B cell (primary cell): Measurements from ENCODE around the gene C2CD4C. TPM values are rescaled to one million over a fixed set of nuclear protein-coding genes. Genes with fewer than 3 reads are reported as not detected.

Experiments
- ATAC-seq: fragments of 200-7000 bp; cut with Tn5 transposase; one replicate; pipeline ENCODE4 v1.10.0; 2021; ENCODE audit warnings: low read depth, mild to moderate bottlenecking, moderate number of reproducible peaks, moderate library complexity
- CTCF ChIA-PET: fragments of 350-600 bp; sonication (Branson Sonifier 250); formaldehyde crosslinking; loops from one replicate; lab custom pipeline; 2021; ENCODE audit warnings: antibody characterized with exemption, inconsistent platforms; lab: Charles Lee
- POLR2A ChIA-PET: fragments of 350-600 bp; sonication (Branson Sonifier 250); formaldehyde crosslinking; loops from one replicate; lab custom pipeline; 2021; ENCODE audit warnings: antibody characterized with exemption; lab: Charles Lee
- DNase-seq: peaks from one replicate; pipeline ENCODE4 v3.0.0; 2013
- H2AFZ ChIP-seq: 2 replicates; pipeline ENCODE4 v1.6.1; 2012; ENCODE audit warnings: mild to moderate bottlenecking, low read depth, low read length; ENCODE audit not compliant: insufficient read depth, poor library complexity, severe bottlenecking
- H3K27ac ChIP-seq, 2 donors: 1 replicate in 1 of 2; 2 replicates in 1 of 2; pipeline ENCODE4 v1.5.1; 2012 to 2013; ENCODE audit warnings: low read length in 2 of 2, mild to moderate bottlenecking in 2 of 2, moderate library complexity in 1 of 2
- H3K27me3 ChIP-seq, 4 experiments: fragments of 200-600 bp in 1 of 4; sonication (generic) in 1 of 4; replicated peaks in 1 of 4; 1 replicate in 2 of 4; 2 replicates in 2 of 4; pipeline versions ENCODE4 v1.6.1 to v1.7.0; 2013 to 2016; ENCODE audit warnings: low read length in 3 of 4, mild to moderate bottlenecking in 2 of 4, mixed read lengths in 1 of 4, moderate library complexity in 1 of 4; ENCODE audit not compliant: insufficient read depth in 4 of 4, control insufficient read depth in 3 of 4; ENCODE audit errors: control extremely low read depth in 1 of 4
- H3K36me3 ChIP-seq, 2 experiments: replicated peaks in 1 of 2; 1 replicate in 1 of 2; 2 replicates in 1 of 2; pipeline versions ENCODE4 v1.6.1 to v1.7.1; 2013; ENCODE audit warnings: low read length in 1 of 2; ENCODE audit not compliant: insufficient read depth in 2 of 2, control insufficient read depth in 1 of 2; ENCODE audit errors: control extremely low read depth in 1 of 2, extremely low read depth in 1 of 2
- H3K4me1 ChIP-seq, 2 donors: fragments of 200-600 bp in 1 of 2; sonication (generic) in 1 of 2; 1 replicate in 1 of 2; 2 replicates in 1 of 2; pipeline versions ENCODE4 v1.5.1 to v1.6.1; 2013 to 2017; ENCODE audit warnings: low read length in 2 of 2; ENCODE audit not compliant: control insufficient read depth in 2 of 2, insufficient read depth in 2 of 2
- H3K4me2 ChIP-seq: replicated peaks from 2 replicates; pipeline ENCODE3; 2012; ENCODE audit warnings: mild to moderate bottlenecking, low read depth, low read length; ENCODE audit not compliant: poor library complexity, severe bottlenecking
- H3K4me3 ChIP-seq, 5 experiments: fragments of 200-600 bp in 1 of 5; sonication (generic) in 1 of 5; 1 replicate in 3 of 5; 2 replicates in 2 of 5; pipeline versions ENCODE4 v1.5.1 to v1.7.0; 2011 to 2016; ENCODE audit warnings: low read length in 4 of 5, mild to moderate bottlenecking in 4 of 5, low read depth in 2 of 5, control low read depth in 1 of 5, moderate library complexity in 1 of 5; ENCODE audit not compliant: insufficient read depth in 1 of 5; ENCODE audit errors: control extremely low read depth in 1 of 5, extremely low read depth in 1 of 5
- H3K79me2 ChIP-seq: fragments of 200-600 bp; sonication (generic); one replicate; pipeline ENCODE4 v1.6.0; 2016; ENCODE audit warnings: low read length; ENCODE audit not compliant: control insufficient read depth, insufficient read depth
- H3K9ac ChIP-seq: fragments of 200-600 bp; sonication (generic); 2 replicates; pipeline ENCODE4 v1.6.1; 2017; ENCODE audit warnings: mild to moderate bottlenecking, low read length, moderate library complexity
- H3K9me3 ChIP-seq, 3 donors: one replicate each; pipeline versions ENCODE4 v1.6.1 to v1.7.1; 2013; ENCODE audit warnings: low read length in 2 of 3; ENCODE audit not compliant: control insufficient read depth in 2 of 3, insufficient read depth in 1 of 3; ENCODE audit errors: control extremely low read depth in 1 of 3
- H4K20me1 ChIP-seq: 2 replicates; pipeline ENCODE4 v1.6.0; 2012; ENCODE audit warnings: mild to moderate bottlenecking, low read length; ENCODE audit not compliant: insufficient read depth, control insufficient read depth, poor library complexity, severe bottlenecking
- H3K27ac Mint-ChIP-seq: one replicate; pipeline ENCODE4 v1.8.0; 2021; ENCODE audit warnings: mixed read lengths
- H3K27me3 Mint-ChIP-seq: one replicate; pipeline ENCODE4 v1.8.0; 2021; ENCODE audit warnings: mixed read lengths
- H3K4me1 Mint-ChIP-seq: one replicate; pipeline ENCODE4 v1.8.0; 2021; ENCODE audit warnings: mixed read lengths
- H3K4me3 Mint-ChIP-seq: one replicate; pipeline ENCODE4 v1.8.0; 2021; ENCODE audit warnings: mixed read lengths
- H3K9me3 Mint-ChIP-seq: one replicate; pipeline ENCODE4 v1.8.0; 2022; ENCODE audit warnings: mixed read lengths; ENCODE audit not compliant: insufficient read depth
- EZH2 ChIP-seq: IDR thresholded peaks from 2 replicates; pipeline ENCODE4 v1.6.1; 2012; ENCODE audit warnings: borderline replicate concordance, low read depth, mild to moderate bottlenecking, moderate library complexity, low read length; ENCODE audit not compliant: insufficient read depth, poor library complexity, severe bottlenecking
- WGBS: methylation state at CpG from one replicate; pipeline ENCODE4 v1.1.5; 2013; ENCODE audit warnings: missing lambda C conversion rate; ENCODE audit not compliant: insufficient coverage; 5-methylcytosine and 5-hydroxymethylcytosine counted together
- intact Hi-C: fragments of 100-400 bp; cut with micrococcal nuclease; formaldehyde crosslinking; loops from one replicate; pipeline ENCODE4 v1.10.0; 2022
- polyA plus RNA-seq: library from polyadenylated mRNA; depleted of rRNA; stranded (reverse); fragments of >200 nt; gene quantifications from 2 replicates; pipeline ENCODE4 v1.2.3, GENCODE V29; 2012
- total RNA-seq, 2 donors: library from RNA; stranded (reverse); fragments of 120-200 nt in 1 of 2; gene quantifications; 1 replicate in 1 of 2; 2 replicates in 1 of 2; pipeline versions ENCODE4 v1.2.3 to v1.2.4, GENCODE V29; 2013 to 2022
- TF ChIP-seq, protein P1 (sequence below): fragments of 200-600 bp; IDR thresholded peaks from one replicate; pipeline ENCODE4 v1.8.0; 2022; ENCODE audit warnings: antibody characterized with exemption, mild to moderate bottlenecking

C2CD4C gene
- total and polyA plus RNA-seq, 2 donors (not counting 1 experiment from before 2014, with no cell fraction given), result not detected

DNA sequence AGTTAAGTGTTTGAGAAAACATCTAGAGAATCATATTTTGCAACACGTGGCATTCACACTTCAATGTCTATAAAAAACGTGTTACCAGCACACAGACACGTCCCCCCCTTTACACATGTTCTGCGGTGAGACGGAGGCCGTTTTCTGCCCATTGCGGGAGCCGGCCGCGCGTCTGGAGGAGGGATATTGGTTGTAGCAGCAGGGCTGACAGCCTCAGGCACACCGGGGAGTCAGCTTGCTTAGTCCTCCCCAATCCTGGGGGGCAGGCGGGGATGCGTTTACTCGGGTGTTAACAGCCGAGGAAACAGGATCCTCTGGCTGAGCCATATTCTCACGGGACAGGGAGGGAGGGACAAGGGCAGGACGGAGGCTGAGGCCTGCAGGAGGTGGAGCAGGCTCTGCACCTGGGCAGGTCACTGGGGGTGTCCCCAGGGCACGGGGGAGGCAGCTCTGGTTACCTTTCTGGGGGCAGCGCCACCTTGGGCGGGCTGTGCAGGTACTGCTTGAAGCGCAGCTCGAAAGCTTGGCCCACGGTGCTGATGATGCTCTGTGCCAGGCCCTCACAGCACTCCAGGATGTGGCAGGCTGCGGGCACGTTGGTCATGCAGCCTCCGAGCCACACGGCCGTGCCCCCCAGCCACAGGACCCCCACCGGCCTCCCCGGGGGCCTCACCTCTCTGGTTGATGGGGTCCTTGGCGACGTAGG lies 26.9 kb upstream of the C2CD4C start:
- Histone ChIP-seq H3K36me3 (no peaks in the 10 kb centered on the region), H3K9me3 (peaks cover 0 to 12% (median 1%) of the 10 kb centered on the region in 3 donors), H3K27me3 (peaks cover 0 to 9% (median 1%) of the 10 kb centered on the region in 4 experiments), H3K79me2 (no peaks in the 10 kb centered on the region), H3K4me3 (no peak overlapping the region), H3K27ac (no peak overlapping the region), H3K4me1 (no peaks in the 10 kb centered on the region), H4K20me1 (no peaks in the 10 kb centered on the region), H2AFZ (no peak overlapping the region), H3K4me2 (no peak overlapping the region), H3K9ac (no peak overlapping the region)
- Mint-ChIP-seq H3K4me1 (no peaks in the 10 kb centered on the region), H3K9me3 (no peaks in the 10 kb centered on the region), H3K27me3 (peaks cover 19% of the 10 kb centered on the region), H3K27ac (no peak overlapping the region), H3K4me3 (no peak overlapping the region)
- ATAC-seq, result no peak
- ChIA-PET POLR2A (no interaction called here), CTCF (no interaction called here)
- TF ChIP-seq, protein P1, sequence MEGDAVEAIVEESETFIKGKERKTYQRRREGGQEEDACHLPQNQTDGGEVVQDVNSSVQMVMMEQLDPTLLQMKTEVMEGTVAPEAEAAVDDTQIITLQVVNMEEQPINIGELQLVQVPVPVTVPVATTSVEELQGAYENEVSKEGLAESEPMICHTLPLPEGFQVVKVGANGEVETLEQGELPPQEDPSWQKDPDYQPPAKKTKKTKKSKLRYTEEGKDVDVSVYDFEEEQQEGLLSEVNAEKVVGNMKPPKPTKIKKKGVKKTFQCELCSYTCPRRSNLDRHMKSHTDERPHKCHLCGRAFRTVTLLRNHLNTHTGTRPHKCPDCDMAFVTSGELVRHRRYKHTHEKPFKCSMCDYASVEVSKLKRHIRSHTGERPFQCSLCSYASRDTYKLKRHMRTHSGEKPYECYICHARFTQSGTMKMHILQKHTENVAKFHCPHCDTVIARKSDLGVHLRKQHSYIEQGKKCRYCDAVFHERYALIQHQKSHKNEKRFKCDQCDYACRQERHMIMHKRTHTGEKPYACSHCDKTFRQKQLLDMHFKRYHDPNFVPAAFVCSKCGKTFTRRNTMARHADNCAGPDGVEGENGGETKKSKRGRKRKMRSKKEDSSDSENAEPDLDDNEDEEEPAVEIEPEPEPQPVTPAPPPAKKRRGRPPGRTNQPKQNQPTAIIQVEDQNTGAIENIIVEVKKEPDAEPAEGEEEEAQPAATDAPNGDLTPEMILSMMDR, result no peak
- TF ChIP-seq EZH2, result no peak
- 87% methylated on average over 26 of the region's 33 CpGs for WGBS
- DNase-seq, result no peak
- intact Hi-C loops, result no loop called here

DNA sequence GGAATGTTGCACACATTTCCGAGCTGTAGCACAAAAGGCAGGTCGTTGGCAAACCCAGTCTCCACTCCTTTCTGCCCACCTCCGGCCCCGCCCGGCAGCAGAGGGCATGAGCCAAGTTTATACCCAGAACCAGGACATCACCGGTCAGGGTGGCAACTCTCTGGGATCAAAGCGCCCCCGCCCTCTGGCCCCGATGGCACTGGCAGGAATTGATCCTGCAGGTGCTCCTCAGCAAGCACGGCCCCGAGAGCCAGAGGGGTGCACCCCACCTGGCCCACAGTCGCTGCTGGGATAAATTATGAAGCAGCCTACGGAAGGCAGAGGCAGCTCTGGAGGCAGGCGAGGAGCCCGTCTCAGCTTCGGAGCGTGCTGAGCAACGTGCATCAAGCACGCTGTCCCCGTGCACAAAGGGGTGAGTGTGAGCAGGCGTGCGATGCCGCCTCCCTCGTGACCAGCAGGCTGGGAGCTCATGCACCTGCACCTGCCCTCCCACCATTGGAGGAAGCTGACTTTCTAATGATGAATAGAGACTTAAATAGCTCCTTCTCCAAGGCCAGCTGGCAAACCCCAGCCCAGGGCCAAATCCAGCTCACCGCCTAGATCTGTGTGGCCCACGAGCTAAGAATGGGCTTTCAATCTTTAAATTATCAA lies 26.2 kb upstream of the C2CD4C start:
- H3K4me3 Mint-ChIP-seq, result no peak overlapping the region
- 90% methylated on average over 16 of the region's 26 CpGs for WGBS
- no peaks in the 10 kb centered on the region for H3K4me1 Mint-ChIP-seq
- H3K4me3 ChIP-seq, result no peak overlapping the region
- no peak for DNase-seq
- TF ChIP-seq EZH2, result no peak
- TF ChIP-seq, protein P1, result no peak
- H3K36me3 ChIP-seq, result no peaks in the 10 kb centered on the region
- no peak overlapping the region for H3K27ac ChIP-seq
- ChIA-PET POLR2A (no interaction called here), CTCF (no interaction called here)
- no peak overlapping the region for H3K9ac ChIP-seq
- no peak overlapping the region for H2AFZ ChIP-seq
- H3K27ac Mint-ChIP-seq, result no peak overlapping the region
- ATAC-seq, result no peak
- no peak overlapping the region for H3K4me2 ChIP-seq
- no peaks in the 10 kb centered on the region for H3K9me3 Mint-ChIP-seq
- intact Hi-C loops, result no loop called here
- no peaks in the 10 kb centered on the region for H4K20me1 ChIP-seq
- H3K79me2 ChIP-seq, result no peaks in the 10 kb centered on the region
- H3K4me1 ChIP-seq, result no peaks in the 10 kb centered on the region
- peaks cover 18% of the 10 kb centered on the region for H3K27me3 Mint-ChIP-seq
- peaks cover 0 to 9% (median under 1%) of the 10 kb centered on the region in 4 experiments for H3K27me3 ChIP-seq
- peaks cover 0 to 11% (median 1%) of the 10 kb centered on the region in 3 donors for H3K9me3 ChIP-seq
